HCT116 (cell line): ENCODE measurements around the gene PSME3IP1. TPM values are rescaled to one million over a fixed set of nuclear protein-coding genes. Genes with fewer than 3 reads are reported as not detected.
A peak's percentile ranks its signal among the peaks of the same experiment; 100 is the strongest.

Source experiments
- ATAC-seq: fragments of 200-7000 bp; cut with Tn5 transposase; 2 replicates; pipeline ENCODE4 v1.9.1; 2020; ENCODE audit warnings: mild to moderate bottlenecking, moderate library complexity
- BruUV-seq: library from RNA; stranded (reverse); fragments of 400-500 nt; replicated peaks from 2 replicates; lab custom pipeline; 2021; lab: Mats Ljungman, UMichigan
- CTCF ChIA-PET: fragments of 300-600 bp; sonication (Branson Sonifier 250); formaldehyde crosslinking; loops from one replicate; lab custom pipeline; 2021; ENCODE audit warnings: antibody characterized with exemption; lab: Charles Lee
- POLR2A ChIA-PET: fragments of 300-600, 350-600 bp; sonication (Branson Sonifier 250); formaldehyde crosslinking; loops from one replicate; lab custom pipeline; 2021; ENCODE audit warnings: antibody characterized with exemption; lab: Charles Lee
- RAD21 ChIA-PET, 2 experiments: fragments of 300-600 bp; sonication (Branson Sonifier 250); formaldehyde crosslinking; loops; one replicate each; lab custom pipeline; 2023; ENCODE audit warnings: low total read pairs in 2 of 2; ENCODE audit not compliant: uncharacterized antibody in 2 of 2, unreplicated experiment in 2 of 2, low non-redundant PET in 1 of 2; lab: Charles Lee
- DNase-seq: peaks from one replicate; pipeline ENCODE4 v3.0.0-alpha.2; 2010; ENCODE audit warnings: low read depth, low spot score
- H2AFZ ChIP-seq: fragments of 200-600 bp; shearing (Covaris generic), sonication (generic); 2 replicates; pipeline ENCODE4 v1.6.1; 2017; ENCODE audit warnings: low read depth, mixed run types, mixed read lengths, antibody characterized with exemption, low read length; ENCODE audit not compliant: poor library complexity, severe bottlenecking
- H3K27ac ChIP-seq: 2 replicates; pipeline ENCODE4 v1.5.1; 2012; ENCODE audit warnings: low read depth, low read length
- H3K27me3 ChIP-seq: fragments of 200-600 bp; sonication (generic); 2 replicates; pipeline ENCODE4 v1.6.1; 2016; ENCODE audit warnings: mixed run types, low read length, mixed read lengths; ENCODE audit not compliant: insufficient read depth
- H3K36me3 ChIP-seq, 2 experiments: fragments of 200-500 bp in 1 of 2; fragments of 200-600 bp in 1 of 2; sonication (Bioruptor generic) in 1 of 2; sonication (generic) in 1 of 2; 2 replicates each; pipeline versions ENCODE4 v1.5.1 to v1.6.1; 2014 to 2016; ENCODE audit warnings: low read length in 2 of 2, inconsistent platforms in 1 of 2, mixed read lengths in 1 of 2, mixed run types in 1 of 2; ENCODE audit not compliant: insufficient read depth in 2 of 2, control insufficient read depth in 1 of 2
- H3K4me1 ChIP-seq, 2 experiments: fragments of 200-600 bp in 1 of 2; sonication (generic) in 1 of 2; 2 replicates each; pipeline versions ENCODE4 v1.5.1 to v1.6.1; 2012 to 2017; ENCODE audit warnings: low read length in 2 of 2, inconsistent platforms in 1 of 2, mild to moderate bottlenecking in 1 of 2, mixed read lengths in 1 of 2, mixed run types in 1 of 2, moderate library complexity in 1 of 2; ENCODE audit not compliant: insufficient read depth in 2 of 2, control insufficient read depth in 1 of 2
- H3K4me2 ChIP-seq: fragments of 200-600 bp; sonication (generic); 2 replicates; pipeline ENCODE4 v1.6.1; 2017; ENCODE audit warnings: mixed run types, low read length, mixed read lengths
- H3K4me3 ChIP-seq, 2 experiments: fragments of 200-600 bp in 1 of 2; sonication (generic) in 1 of 2; replicated peaks in 1 of 2; 2 replicates each; pipeline ENCODE4 v1.5.1; 2011 to 2016; ENCODE audit warnings: low read length in 2 of 2, control low read depth in 1 of 2, low read depth in 1 of 2, mild to moderate bottlenecking in 1 of 2, mixed read lengths in 1 of 2, mixed run types in 1 of 2
- H3K79me2 ChIP-seq: fragments of 200-600 bp; sonication (generic); 2 replicates; pipeline ENCODE4 v1.6.1; 2017; ENCODE audit warnings: mild to moderate bottlenecking, mixed run types, low read length, moderate library complexity, mixed read lengths; ENCODE audit not compliant: insufficient read depth
- H3K9ac ChIP-seq: fragments of 200-600 bp; sonication (generic); 2 replicates; pipeline ENCODE4 v1.6.1; 2016; ENCODE audit warnings: low read length, mixed read lengths
- H3K9me2 ChIP-seq: fragments of 200-600 bp; sonication (generic), shearing (Covaris generic); 2 replicates; pipeline ENCODE4 v1.6.1; 2017; ENCODE audit warnings: mixed run types, mild to moderate bottlenecking, moderate library complexity; ENCODE audit not compliant: insufficient read depth
- H3K9me3 ChIP-seq, 2 experiments: fragments of 200-500 bp in 1 of 2; fragments of 200-600 bp in 1 of 2; sonication (Bioruptor generic) in 1 of 2; sonication (generic) in 1 of 2; 2 replicates each; pipeline ENCODE4 v1.6.1; 2014 to 2017; ENCODE audit warnings: low read length in 2 of 2, mixed read lengths in 2 of 2, inconsistent platforms in 1 of 2, low read depth in 1 of 2, mild to moderate bottlenecking in 1 of 2, mixed run types in 1 of 2, moderate library complexity in 1 of 2; ENCODE audit not compliant: control insufficient read depth in 1 of 2, insufficient read depth in 1 of 2
- H4K20me1 ChIP-seq: fragments of 200-600 bp; sonication (generic), shearing (Covaris generic); 2 replicates; pipeline ENCODE4 v1.6.1; 2017; ENCODE audit warnings: mixed run types, mild to moderate bottlenecking, moderate library complexity; ENCODE audit not compliant: insufficient read depth
- CBX3 ChIP-seq: IDR thresholded peaks from 2 replicates; pipeline ENCODE4 v1.6.1; 2012; ENCODE audit warnings: low read depth
- EGR1 ChIP-seq: IDR thresholded peaks from 2 replicates; pipeline ENCODE4 v1.6.1; 2012; ENCODE audit warnings: low read depth
- ELF1 ChIP-seq: IDR thresholded peaks from 2 replicates; pipeline ENCODE4 v1.6.1; 2012; ENCODE audit warnings: low read depth, borderline replicate concordance
- JUND ChIP-seq: IDR thresholded peaks from 2 replicates; pipeline ENCODE4 v1.6.1; 2012
- POLR2AphosphoS5 ChIP-seq: IDR thresholded peaks from 2 replicates; pipeline ENCODE4 v1.6.1; 2011; ENCODE audit warnings: mild to moderate bottlenecking, low read depth, low read length, moderate library complexity
- RAD21 ChIP-seq: IDR thresholded peaks from 2 replicates; pipeline ENCODE4 v1.6.1; 2012; ENCODE audit warnings: low read depth, mild to moderate bottlenecking
- YY1 ChIP-seq: IDR thresholded peaks from 2 replicates; pipeline ENCODE4 v1.6.1; 2011; ENCODE audit warnings: low read length, low read depth, moderate library complexity, mild to moderate bottlenecking; ENCODE audit not compliant: insufficient replicate concordance; ENCODE audit errors: extremely low read depth
- ZBTB33 ChIP-seq: IDR thresholded peaks from 2 replicates; pipeline ENCODE4 v1.6.1; 2011; ENCODE audit warnings: mild to moderate bottlenecking, low read length, moderate library complexity; ENCODE audit not compliant: insufficient replicate concordance; ENCODE audit errors: extremely low read depth
- intact Hi-C: fragments of 100-400 bp; cut with micrococcal nuclease; formaldehyde crosslinking; loops from 2 replicates; pipeline ENCODE4 v1.10.0; 2022
- total RNA-seq: library from RNA; stranded (reverse); gene quantifications from one replicate; pipeline ENCODE4 v1.2.1, GENCODE V29; 2021; ENCODE audit not compliant: unreplicated experiment

The PSME3IP1 gene
- total RNA-seq, 1 experiment from 2014 or later, result 88.5 TPM

GRCh38 chr16:57186872-57187854 lies 1.3 kb upstream of the PSME3IP1 start:
- no peaks in the 10 kb centered on the region for H3K27me3 ChIP-seq
- ATAC-seq, result peak; percentile 1; the same call in 1 of the 2 replicates
- BruUV-seq, result TSS peak; percentile 48
- H3K27ac ChIP-seq, result peak overlapping the region; percentile 66
- no peaks in the 10 kb centered on the region for H3K9me3 ChIP-seq
- H3K4me2 ChIP-seq, result peak overlapping the region; percentile 88
- H3K9ac ChIP-seq, result peak overlapping the region; percentile 87
- ChIA-PET POLR2A (no interaction called here), CTCF (interaction anchor here (1.1 to 1.4 kb wide), 2 partner anchors 10 to 95 kb away, joined by 3 read pairs; partner anchors contain the start of gene CPNE2), RAD21 (no interaction called here)
- H3K79me2 ChIP-seq, result peaks cover 84% of the 10 kb centered on the region
- DNase-seq, result no peak
- no peak for TF ChIP-seq CBX3
- no peak for TF ChIP-seq JUND
- no peak for TF ChIP-seq EGR1
- no peak for TF ChIP-seq POLR2AphosphoS5
- TF ChIP-seq ELF1, result no peak
- no peak for TF ChIP-seq YY1
- TF ChIP-seq RAD21, result no peak
- no peak for TF ChIP-seq ZBTB33
- no peaks in the 10 kb centered on the region for H3K36me3 ChIP-seq
- H3K4me3 ChIP-seq, result peak overlapping the region; percentile 96
- no peak overlapping the region for H2AFZ ChIP-seq
- peaks cover 18 to 21% of the 10 kb centered on the region in 2 experiments for H3K4me1 ChIP-seq
- H4K20me1 ChIP-seq, result no peaks in the 10 kb centered on the region
- H3K9me2 ChIP-seq, result no peaks in the 10 kb centered on the region
- intact Hi-C loops, result loop anchor here (10.0 kb wide), 1 partner anchor 108 kb away; no protein-coding TSS in a partner anchor
